Liver (tissue), 9 donors: ENCODE data around the gene PEF1. TPM values are rescaled to one million over a fixed set of nuclear protein-coding genes. Genes with fewer than 3 reads are reported as not detected.

Source experiments
- DNase-seq: peaks from one replicate; pipeline ENCODE4 v3.0.0-alpha.2; 2017; ENCODE audit warnings: low spot score
- H3K27ac ChIP-seq, 2 donors: one replicate each; pipeline ENCODE4 v1.7.0; 2013; ENCODE audit warnings: inconsistent platforms in 2 of 2, low read length in 2 of 2, control low read depth in 1 of 2, low read depth in 1 of 2, mild to moderate bottlenecking in 1 of 2
- H3K27me3 ChIP-seq, 4 donors: one replicate each; pipeline versions ENCODE4 v1.6.1 to v1.7.0; 2013; ENCODE audit warnings: low read length in 3 of 4, inconsistent platforms in 1 of 4, mild to moderate bottlenecking in 1 of 4, moderate library complexity in 1 of 4; ENCODE audit not compliant: control insufficient read depth in 4 of 4, insufficient read depth in 4 of 4
- H3K36me3 ChIP-seq, 4 donors: one replicate each; pipeline versions ENCODE4 v1.6.1 to v1.7.0; 2013; ENCODE audit warnings: low read length in 3 of 4, mild to moderate bottlenecking in 3 of 4, low read depth in 1 of 4, moderate library complexity in 1 of 4; ENCODE audit not compliant: control insufficient read depth in 4 of 4, insufficient read depth in 3 of 4
- H3K4me1 ChIP-seq, 4 donors: one replicate each; pipeline versions ENCODE4 v1.6.1 to v1.7.0; 2013; ENCODE audit warnings: low read length in 3 of 4, mild to moderate bottlenecking in 3 of 4, moderate library complexity in 1 of 4; ENCODE audit not compliant: control insufficient read depth in 4 of 4, insufficient read depth in 4 of 4
- H3K4me3 ChIP-seq, 3 donors: one replicate each; pipeline versions ENCODE4 v1.6.1 to v1.7.0; 2013; ENCODE audit warnings: low read length in 3 of 3, control low read depth in 1 of 3, low read depth in 1 of 3, mild to moderate bottlenecking in 1 of 3
- H3K9ac ChIP-seq, 2 donors: one replicate each; pipeline ENCODE4 v1.7.0; 2013; ENCODE audit warnings: low read length in 2 of 2, mild to moderate bottlenecking in 2 of 2, moderate library complexity in 2 of 2, control low read depth in 1 of 2, low read depth in 1 of 2
- H3K9me3 ChIP-seq, 4 donors: one replicate each; pipeline versions ENCODE4 v1.6.1 to v1.7.0; 2013; ENCODE audit warnings: low read length in 3 of 4; ENCODE audit not compliant: control insufficient read depth in 4 of 4
- EGR1 ChIP-seq, 2 donors: IDR thresholded peaks; 2 replicates each; pipeline ENCODE4 v1.6.1; 2016 to 2018; ENCODE audit warnings: antibody characterized with exemption in 2 of 2, low read depth in 2 of 2
- FOXA1 ChIP-seq: IDR thresholded peaks from 2 replicates; pipeline ENCODE4 v1.6.1; 2016; ENCODE audit warnings: antibody characterized with exemption
- FOXA2 ChIP-seq: IDR thresholded peaks from 2 replicates; pipeline ENCODE4 v1.6.1; 2016; ENCODE audit warnings: antibody characterized with exemption
- HNF4A ChIP-seq, 2 donors: conservative IDR thresholded peaks; 2 replicates each; pipeline ENCODE4 v1.6.1; 2016; ENCODE audit warnings: antibody characterized with exemption in 2 of 2, mild to moderate bottlenecking in 2 of 2
- JUND ChIP-seq, 2 donors: IDR thresholded peaks; 2 replicates each; pipeline ENCODE4 v1.6.1; 2016; ENCODE audit warnings: antibody characterized with exemption in 2 of 2
- NR2F2 ChIP-seq: IDR thresholded peaks from 2 replicates; pipeline ENCODE4 v1.6.1; 2016; ENCODE audit warnings: antibody characterized with exemption
- RAD21 ChIP-seq, 2 donors: IDR thresholded peaks; 2 replicates each; pipeline ENCODE4 v1.6.1; 2016; ENCODE audit warnings: antibody characterized with exemption in 2 of 2, mild to moderate bottlenecking in 2 of 2
- REST ChIP-seq: IDR thresholded peaks from 2 replicates; pipeline ENCODE4 v1.6.1; 2016; ENCODE audit warnings: antibody characterized with exemption, mild to moderate bottlenecking
- RXRA ChIP-seq, 2 donors: IDR thresholded peaks; 2 replicates each; pipeline ENCODE4 v1.6.1; 2017 to 2018; ENCODE audit warnings: antibody characterized with exemption in 2 of 2, mild to moderate bottlenecking in 1 of 2
- SP1 ChIP-seq: IDR thresholded peaks from 2 replicates; pipeline ENCODE4 v1.6.1; 2018; ENCODE audit warnings: antibody characterized with exemption, mild to moderate bottlenecking
- TAF1 ChIP-seq: conservative IDR thresholded peaks from 2 replicates; pipeline ENCODE4 v1.6.1; 2016; ENCODE audit warnings: antibody characterized with exemption, mild to moderate bottlenecking
- YY1 ChIP-seq: IDR thresholded peaks from 2 replicates; pipeline ENCODE4 v1.6.1; 2016; ENCODE audit warnings: antibody characterized with exemption, mild to moderate bottlenecking
- ZBTB33 ChIP-seq: IDR thresholded peaks from 2 replicates; pipeline ENCODE4 v1.6.1; 2016; ENCODE audit warnings: antibody characterized with exemption
- WGBS: extraction: QIAGEN DNeasy Blood & Tissue Kit; methylation state at CpG from one replicate; pipeline ENCODE4 v1.1.7; 2013; 5-methylcytosine and 5-hydroxymethylcytosine counted together
- polyA plus RNA-seq, 2 donors: library from polyadenylated mRNA; stranded (reverse) in 1 of 2; unstranded in 1 of 2; fragments of 200-250 nt in 1 of 2; fragments of >200 nt in 1 of 2; fragmentation: Nextera tagmentation in 1 of 2; extraction: Ambion mirVana in 1 of 2; gene quantifications; one replicate each; pipeline versions ENCODE4 v1.2.1 to v1.2.3, GENCODE V29; 2013 to 2015
- total RNA-seq, 2 donors: library from RNA; depleted of rRNA; stranded (reverse); fragments of >200 nt; gene quantifications; one replicate each; pipeline ENCODE4 v1.2.3, GENCODE V29; 2014
- TF ChIP-seq, protein P1 (sequence below): IDR thresholded peaks from 2 replicates; pipeline ENCODE4 v1.6.1; 2016; ENCODE audit warnings: antibody characterized with exemption
- TF ChIP-seq, protein P2 (sequence below): fragments of 150-350 bp; IDR thresholded peaks from 2 replicates; pipeline ENCODE4 v1.5.1; 2017; ENCODE audit warnings: improper control_type of control experiment, low read depth, low read length; ENCODE audit not compliant: missing input control
- TF ChIP-seq, protein P3 (sequence below): IDR thresholded peaks from 2 replicates; pipeline ENCODE4 v1.6.1; 2016; ENCODE audit warnings: antibody characterized with exemption
- donor health status: healthy.
- donor health status: healthy.
- donor health status: healthy.
- donor health status: healthy.
- donor health status: healthy.

Gene PEF1
- total and polyA plus RNA-seq, 4 donors, result 27.7 to 46.8 (median 32.2) TPM

DNA sequence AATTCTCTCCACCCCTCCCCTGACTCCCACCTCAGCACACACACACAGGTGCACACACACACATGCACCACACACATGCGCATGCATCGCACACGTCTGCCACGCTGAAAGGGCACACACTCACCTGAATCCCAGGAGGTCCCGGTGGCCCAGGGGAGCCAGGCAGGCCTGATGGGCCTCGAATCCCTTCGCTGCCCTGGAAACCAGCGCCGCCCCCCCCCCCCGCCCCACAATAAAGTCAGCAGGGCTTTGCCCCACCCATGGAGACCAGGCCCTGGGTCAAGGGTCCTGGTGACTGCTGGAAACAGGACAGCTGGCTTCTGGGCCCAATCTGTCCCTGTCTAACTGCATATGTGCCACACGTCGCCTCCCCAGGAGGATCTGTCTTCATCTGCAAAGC, 17.8 kb upstream of the PEF1 start (continued):
- TF ChIP-seq ZBTB33, result no peak

GRCh38 chr1:31661856-31662255, 17.2 kb upstream of the PEF1 start:
- H3K27me3 ChIP-seq, result no peaks in the 10 kb centered on the region
- no peaks in the 10 kb centered on the region for H3K9me3 ChIP-seq
- WGBS, result 83% methylated on average over 6 of the region's 6 CpGs
- no peaks in the 10 kb centered on the region for H3K36me3 ChIP-seq
- no peak overlapping the region for H3K27ac ChIP-seq
- no peak overlapping the region for H3K9ac ChIP-seq
- no peak overlapping the region for H3K4me3 ChIP-seq
- H3K4me1 ChIP-seq, result no peaks in the 10 kb centered on the region
- TF ChIP-seq, protein P1, sequence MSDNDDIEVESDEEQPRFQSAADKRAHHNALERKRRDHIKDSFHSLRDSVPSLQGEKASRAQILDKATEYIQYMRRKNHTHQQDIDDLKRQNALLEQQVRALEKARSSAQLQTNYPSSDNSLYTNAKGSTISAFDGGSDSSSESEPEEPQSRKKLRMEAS, result no peak
- TF ChIP-seq EGR1 (IDR thresholded peaks at IDR 0.05; ENCODE audit: low read depth in 2 of 2) (no peak), NR2F2 (no peak)
- DNase-seq, result no peak

DNA sequence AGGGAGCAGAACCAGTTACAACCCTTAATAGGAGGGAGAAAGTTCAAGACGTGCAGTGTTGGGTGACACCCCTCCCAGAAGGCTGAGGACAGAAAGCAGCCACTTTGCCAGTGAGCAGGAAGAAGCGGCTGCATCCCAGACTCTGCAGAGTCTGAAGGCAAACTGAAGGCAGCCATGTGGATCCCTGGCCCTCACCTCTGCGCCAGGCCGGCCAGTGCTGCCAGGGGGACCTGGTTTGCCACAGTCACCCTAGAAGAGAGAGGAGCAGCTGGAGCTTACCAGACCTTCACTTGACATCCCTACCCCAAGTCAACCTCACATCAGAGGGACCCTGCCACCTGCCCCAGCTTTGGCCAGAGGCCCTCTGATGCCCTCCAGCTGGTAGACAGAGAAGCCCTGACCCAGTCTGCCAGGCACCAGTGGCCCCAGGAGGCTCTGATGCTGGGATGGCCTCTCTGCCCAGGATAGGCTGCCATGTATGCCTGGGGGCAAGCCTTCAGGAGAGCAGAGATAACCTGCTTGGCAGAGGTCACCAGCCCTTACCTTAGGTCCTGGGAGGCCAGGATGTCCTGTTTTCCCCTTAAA, 16.3 kb upstream of the PEF1 start:
- Histone ChIP-seq H3K4me1 (no peaks in the 10 kb centered on the region), H3K27me3 (no peaks in the 10 kb centered on the region), H3K27ac (no peak overlapping the region), H3K9me3 (no peaks in the 10 kb centered on the region), H3K4me3 (no peak overlapping the region), H3K9ac (no peak overlapping the region), H3K36me3 (no peaks in the 10 kb centered on the region)
- TF ChIP-seq NR2F2, result no peak
- TF ChIP-seq FOXA2, result no peak
- no peak for TF ChIP-seq HNF4A (conservative IDR thresholded peaks at IDR 0.05)
- WGBS, result 91% methylated on average over 4 of the region's 4 CpGs
- DNase-seq, result no peak

GRCh38 chr1:31659889-31660288, 15.2 kb upstream of the PEF1 start:
- Histone ChIP-seq H3K9ac (no peak overlapping the region), H3K9me3 (no peaks in the 10 kb centered on the region), H3K27ac (no peak overlapping the region), H3K4me1 (no peaks in the 10 kb centered on the region), H3K27me3 (no peaks in the 10 kb centered on the region), H3K4me3 (no peak overlapping the region), H3K36me3 (no peaks in the 10 kb centered on the region)
- WGBS, result 95% methylated on average over 3 of the region's 3 CpGs
- no peak for DNase-seq
- TF ChIP-seq, protein P1, result no peak
- TF ChIP-seq EGR1 (IDR thresholded peaks at IDR 0.05; ENCODE audit: low read depth in 2 of 2) (no peak), FOXA2 (no peak), RAD21 (IDR thresholded peaks at IDR 0.05) (no peak), SP1 (no peak), YY1 (no peak), HNF4A (conservative IDR thresholded peaks at IDR 0.05) (no peak), REST (no peak), RXRA (IDR thresholded peaks at IDR 0.05) (no peak), TAF1 (no peak), JUND (IDR thresholded peaks at IDR 0.05) (no peak), ZBTB33 (no peak), NR2F2 (no peak), FOXA1 (no peak)
- TF ChIP-seq, protein P2, sequence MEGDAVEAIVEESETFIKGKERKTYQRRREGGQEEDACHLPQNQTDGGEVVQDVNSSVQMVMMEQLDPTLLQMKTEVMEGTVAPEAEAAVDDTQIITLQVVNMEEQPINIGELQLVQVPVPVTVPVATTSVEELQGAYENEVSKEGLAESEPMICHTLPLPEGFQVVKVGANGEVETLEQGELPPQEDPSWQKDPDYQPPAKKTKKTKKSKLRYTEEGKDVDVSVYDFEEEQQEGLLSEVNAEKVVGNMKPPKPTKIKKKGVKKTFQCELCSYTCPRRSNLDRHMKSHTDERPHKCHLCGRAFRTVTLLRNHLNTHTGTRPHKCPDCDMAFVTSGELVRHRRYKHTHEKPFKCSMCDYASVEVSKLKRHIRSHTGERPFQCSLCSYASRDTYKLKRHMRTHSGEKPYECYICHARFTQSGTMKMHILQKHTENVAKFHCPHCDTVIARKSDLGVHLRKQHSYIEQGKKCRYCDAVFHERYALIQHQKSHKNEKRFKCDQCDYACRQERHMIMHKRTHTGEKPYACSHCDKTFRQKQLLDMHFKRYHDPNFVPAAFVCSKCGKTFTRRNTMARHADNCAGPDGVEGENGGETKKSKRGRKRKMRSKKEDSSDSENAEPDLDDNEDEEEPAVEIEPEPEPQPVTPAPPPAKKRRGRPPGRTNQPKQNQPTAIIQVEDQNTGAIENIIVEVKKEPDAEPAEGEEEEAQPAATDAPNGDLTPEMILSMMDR, result no peak
- TF ChIP-seq, protein P3, sequence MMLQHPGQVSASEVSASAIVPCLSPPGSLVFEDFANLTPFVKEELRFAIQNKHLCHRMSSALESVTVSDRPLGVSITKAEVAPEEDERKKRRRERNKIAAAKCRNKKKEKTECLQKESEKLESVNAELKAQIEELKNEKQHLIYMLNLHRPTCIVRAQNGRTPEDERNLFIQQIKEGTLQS, result no peak
